Type B pancreatic cell (in vitro differentiated cells): Measurements from ENCODE around the gene HOXD10. TPM values are rescaled to one million over a fixed set of nuclear protein-coding genes. Genes with fewer than 3 reads are reported as not detected.
A peak's percentile ranks its signal among the peaks of the same experiment; 100 is the strongest.

Experiments
- DNase-seq: peaks from one replicate; pipeline ENCODE4 v3.0.0; 2021; ENCODE audit warnings: mixed read lengths; ENCODE audit not compliant: unreplicated experiment; ENCODE audit errors: extremely low spot score
- H3K27ac Mint-ChIP-seq: 2 replicates; pipeline ENCODE4 v1.8.0; 2021; ENCODE audit warnings: mild to moderate bottlenecking, mixed read lengths
- H3K27me3 Mint-ChIP-seq: 2 replicates; pipeline ENCODE4 v1.8.0; 2021; ENCODE audit warnings: mixed read lengths
- H3K36me3 Mint-ChIP-seq: 2 replicates; pipeline ENCODE4 v1.8.0; 2021; ENCODE audit warnings: mixed read lengths
- H3K4me1 Mint-ChIP-seq: one replicate; pipeline ENCODE4 v1.8.0; 2021; ENCODE audit warnings: mixed read lengths; ENCODE audit not compliant: unreplicated experiment
- H3K4me3 Mint-ChIP-seq: 2 replicates; pipeline ENCODE4 v1.8.0; 2021; ENCODE audit warnings: mild to moderate bottlenecking, mixed read lengths
- H3K9me3 Mint-ChIP-seq: 2 replicates; pipeline ENCODE4 v1.8.0; 2021; ENCODE audit warnings: mixed read lengths
- total RNA-seq: library from RNA; stranded (reverse); gene quantifications from 2 replicates; pipeline ENCODE4 v1.2.1, GENCODE V29; 2021; ENCODE audit warnings: low replicate concordance
- TF ChIP-seq, protein P1 (sequence below): fragments of 200-600 bp; sonication (generic); conservative IDR thresholded peaks from 2 replicates; pipeline ENCODE4 v1.5.0; 2021; ENCODE audit warnings: antibody characterized with exemption, mild to moderate bottlenecking

The HOXD10 gene
- total RNA-seq, 1 donor from 2014 or later: 0.56 TPM

DNA sequence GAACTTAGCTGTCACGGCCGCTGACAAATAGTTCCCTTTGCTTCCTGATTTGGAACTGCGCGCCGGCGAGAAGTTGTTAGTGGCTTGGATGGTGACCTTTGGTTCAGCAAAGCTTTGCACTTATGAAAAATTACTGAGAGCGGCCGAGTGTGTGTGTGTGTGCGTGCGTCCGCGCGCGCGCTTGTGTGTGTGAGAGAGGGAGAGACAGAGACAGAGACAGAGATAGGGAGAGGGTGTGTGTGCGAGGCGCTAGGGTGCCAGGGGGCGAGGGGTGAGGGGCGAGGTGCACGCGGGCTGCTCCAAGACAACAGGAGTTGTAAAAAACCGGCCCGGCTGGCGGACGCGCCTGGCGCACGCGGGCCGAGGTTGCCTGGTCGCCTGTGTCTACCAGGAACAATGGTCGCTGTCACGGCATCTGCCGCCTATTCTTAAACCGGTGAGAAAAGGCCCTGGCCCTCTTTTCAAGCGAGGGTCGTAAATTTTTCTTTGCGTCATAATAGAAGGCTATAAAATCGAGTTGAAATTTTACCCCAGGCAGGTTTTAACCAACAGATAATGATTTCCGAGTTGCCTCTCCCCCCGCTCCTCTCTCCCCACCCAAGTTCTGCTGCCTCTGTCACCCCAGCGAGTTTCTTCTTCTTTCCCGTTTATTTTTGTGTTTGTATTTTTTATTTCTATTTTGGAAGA lies 41.1 kb downstream of the HOXD10 start:
- peaks cover 95% of the 10 kb centered on the region for H3K27me3 Mint-ChIP-seq
- peaks cover 28% of the 10 kb centered on the region for H3K4me1 Mint-ChIP-seq
- H3K4me3 Mint-ChIP-seq: peak overlapping the region; percentile 88
- TF ChIP-seq, protein P1, sequence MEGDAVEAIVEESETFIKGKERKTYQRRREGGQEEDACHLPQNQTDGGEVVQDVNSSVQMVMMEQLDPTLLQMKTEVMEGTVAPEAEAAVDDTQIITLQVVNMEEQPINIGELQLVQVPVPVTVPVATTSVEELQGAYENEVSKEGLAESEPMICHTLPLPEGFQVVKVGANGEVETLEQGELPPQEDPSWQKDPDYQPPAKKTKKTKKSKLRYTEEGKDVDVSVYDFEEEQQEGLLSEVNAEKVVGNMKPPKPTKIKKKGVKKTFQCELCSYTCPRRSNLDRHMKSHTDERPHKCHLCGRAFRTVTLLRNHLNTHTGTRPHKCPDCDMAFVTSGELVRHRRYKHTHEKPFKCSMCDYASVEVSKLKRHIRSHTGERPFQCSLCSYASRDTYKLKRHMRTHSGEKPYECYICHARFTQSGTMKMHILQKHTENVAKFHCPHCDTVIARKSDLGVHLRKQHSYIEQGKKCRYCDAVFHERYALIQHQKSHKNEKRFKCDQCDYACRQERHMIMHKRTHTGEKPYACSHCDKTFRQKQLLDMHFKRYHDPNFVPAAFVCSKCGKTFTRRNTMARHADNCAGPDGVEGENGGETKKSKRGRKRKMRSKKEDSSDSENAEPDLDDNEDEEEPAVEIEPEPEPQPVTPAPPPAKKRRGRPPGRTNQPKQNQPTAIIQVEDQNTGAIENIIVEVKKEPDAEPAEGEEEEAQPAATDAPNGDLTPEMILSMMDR: no peak
- peaks cover 16% of the 10 kb centered on the region for H3K36me3 Mint-ChIP-seq
- peak overlapping the region; percentile 83 for H3K27ac Mint-ChIP-seq
- DNase-seq: no peak
- H3K9me3 Mint-ChIP-seq: no peaks in the 10 kb centered on the region

DNA sequence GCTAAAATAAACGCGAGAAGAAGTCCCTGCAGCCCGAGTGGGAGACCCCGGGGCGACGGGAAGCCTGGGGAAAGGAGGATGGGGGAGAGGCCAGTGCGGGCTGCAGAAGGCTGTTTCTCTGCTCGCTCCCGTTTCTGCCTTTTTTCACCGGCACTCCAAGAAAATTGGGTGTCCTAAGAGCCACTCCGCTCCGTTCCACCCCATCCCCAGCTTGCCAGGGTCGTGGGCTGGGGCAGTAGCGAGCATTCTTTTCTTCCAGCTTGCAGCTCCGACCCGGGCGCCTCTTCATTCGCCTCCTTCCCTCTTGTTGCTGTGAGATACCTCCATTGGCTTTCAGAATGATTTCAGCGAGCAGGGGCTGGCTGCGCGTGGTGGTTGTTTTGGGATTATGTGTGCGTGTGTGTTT lies 41.6 kb downstream of the HOXD10 start:
- H3K27me3 Mint-ChIP-seq: peaks cover 93% of the 10 kb centered on the region
- peaks cover 16% of the 10 kb centered on the region for H3K36me3 Mint-ChIP-seq
- peak overlapping the region; percentile 88 for H3K4me3 Mint-ChIP-seq
- H3K9me3 Mint-ChIP-seq: no peaks in the 10 kb centered on the region
- TF ChIP-seq, protein P1: no peak
- no peak for DNase-seq
- peak overlapping the region; percentile 83 for H3K27ac Mint-ChIP-seq
- peaks cover 31% of the 10 kb centered on the region for H3K4me1 Mint-ChIP-seq

DNA sequence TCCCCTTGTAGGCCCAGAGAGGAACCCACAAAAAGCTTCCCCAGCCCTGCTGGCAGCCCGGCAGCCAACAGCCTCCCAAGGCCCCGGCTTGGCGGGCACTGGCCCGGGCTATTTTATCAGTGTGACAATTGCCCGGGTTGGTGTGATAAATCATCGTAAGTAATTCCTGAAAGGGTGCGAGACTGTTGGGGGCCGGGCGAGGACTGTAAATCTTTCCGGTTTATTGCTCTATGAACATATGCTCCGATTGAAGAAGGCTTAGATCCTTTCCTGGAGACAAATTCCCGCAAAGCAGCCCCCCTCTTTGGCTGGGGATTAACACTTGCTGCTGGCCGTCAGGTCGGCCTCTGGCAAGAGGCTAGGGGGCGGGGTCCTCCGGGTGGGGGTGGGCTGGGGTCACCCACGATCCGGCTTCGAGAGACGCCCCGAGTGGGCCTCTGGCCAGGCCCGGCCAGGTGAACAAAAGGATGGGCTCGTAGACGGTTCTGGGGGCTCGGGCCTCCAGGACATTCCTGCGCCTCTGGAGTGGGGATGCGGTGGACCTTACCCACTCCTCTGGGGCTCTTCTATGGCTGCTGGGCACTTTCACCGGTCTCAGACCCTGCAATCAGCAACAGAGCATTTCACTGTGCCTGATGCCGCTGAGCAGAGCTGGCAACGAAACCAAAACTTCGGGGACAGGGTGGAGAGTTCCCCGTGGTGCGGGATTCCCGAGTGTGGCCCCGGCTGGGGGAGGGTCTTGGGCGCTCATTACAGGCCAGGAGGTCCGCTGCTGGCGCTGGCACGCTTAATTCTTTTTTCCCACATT lies 42.5 kb downstream of the HOXD10 start:
- Mint-ChIP-seq H3K4me3 (peak overlapping the region; percentile 88), H3K27ac (peak overlapping the region; percentile 83), H3K9me3 (no peaks in the 10 kb centered on the region), H3K27me3 (peaks cover 93% of the 10 kb centered on the region), H3K4me1 (peaks cover 36% of the 10 kb centered on the region), H3K36me3 (peaks cover 16% of the 10 kb centered on the region)
- TF ChIP-seq, protein P1: no peak
- no peak for DNase-seq

DNA sequence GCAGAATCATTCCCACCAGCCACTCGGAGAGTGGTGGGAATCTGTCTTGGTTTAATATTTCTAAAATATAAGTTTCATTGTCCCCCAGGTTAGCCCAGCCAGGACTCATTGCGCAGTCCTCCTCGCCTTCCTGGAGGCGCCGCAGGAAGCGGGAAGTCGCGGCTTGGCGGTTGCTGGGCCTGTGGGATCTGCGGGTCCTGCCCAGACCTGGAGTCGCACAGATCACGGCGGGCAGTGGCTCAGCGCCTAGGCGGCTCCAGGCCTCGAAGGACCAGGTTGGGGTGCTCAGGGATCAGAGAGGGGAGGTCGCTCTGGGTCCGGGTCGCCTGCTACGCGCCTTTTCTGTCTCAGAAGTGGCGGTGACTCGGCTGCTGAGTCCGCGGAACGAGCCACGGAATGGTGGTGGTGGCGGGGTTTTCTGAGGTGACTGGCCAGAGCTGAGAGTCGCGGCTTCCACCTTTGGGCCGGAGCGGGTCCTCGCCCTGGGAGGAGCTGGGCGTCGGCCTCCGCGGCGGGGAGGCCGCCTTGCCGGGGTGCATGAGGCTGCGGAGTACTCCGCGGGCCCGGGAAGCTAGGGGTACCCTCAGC lies 43.2 kb downstream of the HOXD10 start:
- H3K36me3 Mint-ChIP-seq: peaks cover 10% of the 10 kb centered on the region
- TF ChIP-seq, protein P1: no peak
- peak overlapping the region; percentile 88 for H3K4me3 Mint-ChIP-seq
- DNase-seq: no peak
- H3K27ac Mint-ChIP-seq: peak overlapping the region; percentile 74
- no peaks in the 10 kb centered on the region for H3K9me3 Mint-ChIP-seq
- peaks cover 39% of the 10 kb centered on the region for H3K4me1 Mint-ChIP-seq
- H3K27me3 Mint-ChIP-seq: peaks cover 93% of the 10 kb centered on the region

DNA sequence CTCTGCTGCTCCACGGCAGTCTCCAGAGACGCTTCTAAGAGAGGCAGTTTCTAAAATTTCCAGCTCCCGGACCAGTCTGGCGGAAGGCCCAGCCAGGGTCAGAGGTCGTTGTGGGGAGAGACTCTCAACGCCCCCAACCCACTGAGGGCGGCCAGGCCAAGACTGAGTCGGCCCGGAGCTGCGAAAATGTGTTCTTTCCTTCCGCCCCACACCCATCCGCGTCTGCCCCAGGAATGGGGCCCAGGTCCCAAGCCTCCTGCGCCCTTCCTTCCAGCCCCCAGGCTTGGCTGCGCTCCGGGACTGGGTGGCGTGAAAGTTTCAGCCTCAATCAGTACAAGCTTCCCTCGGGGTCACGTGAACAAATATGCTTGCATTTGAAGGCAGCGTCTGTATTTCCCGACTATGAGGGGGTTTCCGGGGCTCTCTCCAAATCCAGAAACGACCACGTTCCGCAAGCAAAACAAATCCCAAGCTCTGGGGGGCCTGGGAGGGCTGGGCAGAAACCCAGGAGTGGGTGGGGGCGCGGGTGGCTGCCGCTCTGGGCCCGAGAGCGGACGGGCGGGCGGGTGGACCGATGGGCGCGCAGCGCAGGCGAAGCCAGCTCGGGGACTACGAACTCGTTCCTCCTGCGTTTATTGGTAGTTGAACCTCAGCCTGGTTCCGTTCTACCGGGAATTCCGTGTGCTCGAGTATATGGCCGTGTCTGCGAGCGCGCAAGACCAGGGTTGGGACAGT lies 43.8 kb downstream of the HOXD10 start:
- no peaks in the 10 kb centered on the region for H3K9me3 Mint-ChIP-seq
- no peak for DNase-seq

More for the DNA sequence above, 43.8 kb downstream of the HOXD10 start:
- TF ChIP-seq, protein P1: no peak
- peaks cover 4% of the 10 kb centered on the region for H3K36me3 Mint-ChIP-seq
- H3K27me3 Mint-ChIP-seq: peaks cover 93% of the 10 kb centered on the region
- H3K4me1 Mint-ChIP-seq: peaks cover 40% of the 10 kb centered on the region
- H3K4me3 Mint-ChIP-seq: peak overlapping the region; percentile 88
- H3K27ac Mint-ChIP-seq: peak overlapping the region; percentile 64
